OCI-LY7 (cell line): ENCODE results near the gene UFD1. TPM values are rescaled to one million over a fixed set of nuclear protein-coding genes. Genes with fewer than 3 reads are reported as not detected.

ENCODE experiments used
- BruUV-seq: library from RNA; stranded (reverse); fragments of 400-500 nt; replicated peaks from 2 replicates; lab custom pipeline; 2021; lab: Mats Ljungman, UMichigan
- CTCF ChIA-PET: fragments of 300-600 bp; sonication (Branson Sonifier 250); formaldehyde crosslinking; loops from one replicate; lab custom pipeline; 2022; ENCODE audit warnings: antibody characterized with exemption; ENCODE audit not compliant: unreplicated experiment; lab: Charles Lee
- POLR2A ChIA-PET: fragments of 300-600 bp; sonication (Branson Sonifier 250); formaldehyde crosslinking; loops from one replicate; lab custom pipeline; 2022; ENCODE audit warnings: antibody characterized with exemption; lab: Charles Lee
- DNase-seq: peaks from one replicate; pipeline ENCODE4 v3.0.0-alpha.2; 2015; ENCODE audit warnings: low spot score
- H2AFZ ChIP-seq: fragments of 200-600 bp; sonication (generic), shearing (Covaris generic); 2 replicates; pipeline ENCODE4 v1.6.1; 2014; ENCODE audit warnings: mild to moderate bottlenecking, antibody characterized with exemption, low read length, moderate library complexity
- H3K27ac ChIP-seq: fragments of 200-600 bp; sonication (generic); 2 replicates; pipeline ENCODE4 v1.5.1; 2014; ENCODE audit warnings: mixed run types, low read depth, mild to moderate bottlenecking, moderate library complexity, low read length, inconsistent platforms; ENCODE audit not compliant: poor library complexity, severe bottlenecking
- H3K36me3 ChIP-seq: fragments of 200-600 bp; sonication (generic); 2 replicates; pipeline ENCODE4 v1.6.1; 2014; ENCODE audit warnings: mild to moderate bottlenecking, antibody characterized with exemption, low read length, moderate library complexity, mixed read lengths; ENCODE audit not compliant: insufficient read depth
- H3K4me1 ChIP-seq: fragments of 200-600 bp; sonication (generic); 2 replicates; pipeline ENCODE4 v1.5.1; 2014; ENCODE audit warnings: mild to moderate bottlenecking, low read length; ENCODE audit not compliant: insufficient read depth, poor library complexity, severe bottlenecking
- H3K4me2 ChIP-seq: fragments of 200-600 bp; sonication (generic); 2 replicates; pipeline ENCODE4 v1.6.1; 2014; ENCODE audit warnings: mild to moderate bottlenecking, low read length
- H3K4me3 ChIP-seq: fragments of 200-600 bp; sonication (generic); 2 replicates; pipeline ENCODE4 v1.5.1; 2014; ENCODE audit warnings: mild to moderate bottlenecking, low read depth, low read length; ENCODE audit not compliant: poor library complexity, severe bottlenecking
- H3K79me2 ChIP-seq: fragments of 200-600 bp; sonication (generic); 2 replicates; pipeline ENCODE4 v1.6.1; 2016; ENCODE audit warnings: low read depth, mild to moderate bottlenecking, low read length, moderate library complexity, mixed read lengths; ENCODE audit not compliant: insufficient read depth
- H3K9me2 ChIP-seq: fragments of 200-600 bp; sonication (generic); 2 replicates; pipeline ENCODE4 v1.6.1; 2016; ENCODE audit warnings: mild to moderate bottlenecking, low read length, mixed read lengths; ENCODE audit not compliant: insufficient read depth
- H3K9me3 ChIP-seq: fragments of 200-600 bp; sonication (generic); 2 replicates; pipeline ENCODE4 v1.6.1; 2014; ENCODE audit warnings: mild to moderate bottlenecking, mixed run types, low read length, mixed read lengths
- H4K20me1 ChIP-seq: fragments of 200-600 bp; sonication (generic); 2 replicates; pipeline ENCODE4 v1.6.1; 2014; ENCODE audit warnings: mild to moderate bottlenecking, antibody characterized with exemption, low read length, moderate library complexity, mixed read lengths; ENCODE audit not compliant: insufficient read depth
- EZH2phosphoT487 ChIP-seq: fragments of 200-600 bp; sonication (generic); IDR thresholded peaks from 2 replicates; pipeline ENCODE4 v1.6.1; 2018; ENCODE audit warnings: low read depth, borderline replicate concordance, mild to moderate bottlenecking, mixed run types, antibody characterized with exemption, low read length, moderate library complexity, mixed read lengths
- intact Hi-C: fragments of 100-400 bp; cut with micrococcal nuclease; formaldehyde crosslinking; loops from one replicate; pipeline ENCODE4 v1.10.0; 2022; ENCODE audit not compliant: unreplicated experiment
- total RNA-seq, 2 experiments: library from RNA; depleted of rRNA in 1 of 2; stranded (reverse); fragments of >200 nt in 1 of 2; shearing (Covaris generic) in 1 of 2; gene quantifications; 2 replicates each; pipeline ENCODE4 v1.2.3, GENCODE V29; 2014 to 2022
- TF ChIP-seq, protein P1 (sequence below): fragments of 200-600 bp; sonication (generic); conservative IDR thresholded peaks from 2 replicates; pipeline ENCODE4 v1.5.1; 2014; ENCODE audit warnings: mild to moderate bottlenecking, antibody characterized with exemption, low read length, moderate library complexity, mixed read lengths

UFD1 gene
- total RNA-seq, 2 experiments from 2014 or later, result 60.1 to 70.8 TPM

DNA sequence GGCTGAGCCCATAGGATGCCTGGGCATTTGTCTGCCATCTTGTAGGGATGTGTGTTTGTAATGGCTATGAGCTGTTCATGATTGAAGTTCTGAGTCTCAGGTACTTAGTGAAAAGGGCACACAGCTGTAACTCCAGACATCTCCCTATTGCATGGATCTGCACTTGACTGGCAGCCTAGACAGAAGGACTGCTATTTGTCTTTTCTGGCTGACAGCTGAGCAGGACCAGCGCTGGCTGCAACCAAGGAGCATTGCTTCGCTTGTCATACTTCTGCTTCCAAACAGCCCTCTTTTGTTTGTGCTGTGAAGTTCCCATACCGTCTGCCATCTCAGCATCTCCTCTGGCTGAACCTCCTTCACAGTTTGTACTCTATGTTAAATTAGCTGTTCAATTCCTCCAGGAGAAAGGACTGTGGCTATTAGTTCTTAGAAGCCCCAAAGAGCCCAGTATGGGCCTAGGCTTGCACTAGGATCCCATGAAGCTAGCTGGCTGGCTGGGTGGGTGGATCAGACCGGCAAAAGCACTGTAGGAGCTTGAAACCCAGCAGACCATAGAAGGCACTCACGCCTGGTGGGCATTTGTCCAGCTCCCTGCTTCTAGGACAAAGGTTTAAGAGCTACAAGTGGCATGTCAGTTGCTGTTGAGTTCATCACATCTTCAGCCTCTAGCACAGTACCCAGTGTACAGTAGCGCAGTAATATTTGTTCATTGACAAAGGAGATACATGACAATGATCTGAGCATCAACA is 67.9 kb downstream of the UFD1 start:
- H3K36me3 ChIP-seq, result peaks cover 75% of the 10 kb centered on the region
- H4K20me1 ChIP-seq, result peaks cover 30% of the 10 kb centered on the region; the same call in 1 of the 2 replicates
- H3K9me3 ChIP-seq, result no peaks in the 10 kb centered on the region
- TF ChIP-seq EZH2phosphoT487, result no peak
- TF ChIP-seq, protein P1, sequence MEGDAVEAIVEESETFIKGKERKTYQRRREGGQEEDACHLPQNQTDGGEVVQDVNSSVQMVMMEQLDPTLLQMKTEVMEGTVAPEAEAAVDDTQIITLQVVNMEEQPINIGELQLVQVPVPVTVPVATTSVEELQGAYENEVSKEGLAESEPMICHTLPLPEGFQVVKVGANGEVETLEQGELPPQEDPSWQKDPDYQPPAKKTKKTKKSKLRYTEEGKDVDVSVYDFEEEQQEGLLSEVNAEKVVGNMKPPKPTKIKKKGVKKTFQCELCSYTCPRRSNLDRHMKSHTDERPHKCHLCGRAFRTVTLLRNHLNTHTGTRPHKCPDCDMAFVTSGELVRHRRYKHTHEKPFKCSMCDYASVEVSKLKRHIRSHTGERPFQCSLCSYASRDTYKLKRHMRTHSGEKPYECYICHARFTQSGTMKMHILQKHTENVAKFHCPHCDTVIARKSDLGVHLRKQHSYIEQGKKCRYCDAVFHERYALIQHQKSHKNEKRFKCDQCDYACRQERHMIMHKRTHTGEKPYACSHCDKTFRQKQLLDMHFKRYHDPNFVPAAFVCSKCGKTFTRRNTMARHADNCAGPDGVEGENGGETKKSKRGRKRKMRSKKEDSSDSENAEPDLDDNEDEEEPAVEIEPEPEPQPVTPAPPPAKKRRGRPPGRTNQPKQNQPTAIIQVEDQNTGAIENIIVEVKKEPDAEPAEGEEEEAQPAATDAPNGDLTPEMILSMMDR, result no peak
- intact Hi-C loops, result no loop called here
- H2AFZ ChIP-seq, result no peak overlapping the region
- ChIA-PET POLR2A (interaction anchor here (0.7 kb wide), 1 partner anchor 25 kb away, joined by 3 read pairs; no protein-coding TSS in a partner anchor), CTCF (no interaction called here)
- DNase-seq, result no peak
- no peaks in the 10 kb centered on the region for H3K9me2 ChIP-seq
- no peaks in the 10 kb centered on the region for H3K4me1 ChIP-seq
- H3K27ac ChIP-seq, result no peak overlapping the region
- H3K4me2 ChIP-seq, result no peak overlapping the region
- no TSS peak for BruUV-seq
- peaks cover 61% of the 10 kb centered on the region for H3K79me2 ChIP-seq
- no peak overlapping the region for H3K4me3 ChIP-seq

DNA sequence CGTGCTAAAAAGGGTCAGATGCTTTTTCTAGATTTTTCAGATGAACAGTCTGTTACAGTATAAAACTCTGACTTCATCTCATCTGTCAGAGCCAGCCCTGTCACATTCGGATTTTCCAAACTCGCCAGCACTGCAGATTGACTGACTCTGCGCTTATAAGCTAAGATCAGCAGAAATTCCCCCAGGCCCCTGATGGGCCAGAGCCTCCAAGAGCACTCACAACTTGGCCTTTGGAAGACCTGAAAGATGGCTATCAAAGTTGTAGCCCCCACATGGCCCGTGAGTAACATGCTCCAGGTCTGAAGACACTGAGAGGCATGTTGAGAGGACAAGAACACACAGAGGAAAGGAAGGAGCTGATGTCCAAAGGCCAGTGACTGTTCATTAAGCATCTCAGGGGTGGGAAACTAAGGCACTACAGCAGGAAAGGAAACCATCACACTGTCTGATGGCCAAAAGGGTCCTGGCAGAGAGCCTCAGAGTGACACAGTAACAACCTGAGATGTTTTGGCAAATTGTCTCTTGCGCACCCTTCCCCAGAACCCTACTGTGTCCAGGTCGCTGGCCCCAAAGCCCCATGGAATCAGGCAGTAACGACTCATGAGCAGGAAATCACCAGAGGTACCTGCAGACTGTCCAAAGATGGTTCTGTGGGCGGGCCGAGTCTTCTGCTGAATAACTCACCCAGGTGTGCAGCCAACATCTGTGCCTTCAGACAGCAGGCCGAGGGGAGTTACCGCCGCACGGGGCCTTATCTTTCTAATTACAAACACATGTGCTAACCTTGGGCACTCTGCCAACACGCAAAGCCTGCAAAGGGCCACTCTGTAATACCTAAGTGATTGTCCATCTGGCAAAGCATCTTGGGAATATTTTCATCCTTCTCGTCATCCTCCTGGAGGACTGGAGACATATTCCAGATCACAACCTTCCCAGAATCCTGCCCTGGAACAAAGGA is 71.1 kb downstream of the UFD1 start:
- BruUV-seq, result no TSS peak
- CTCF ChIA-PET, result no interaction called here
- intact Hi-C loops, result no loop called here

More for the DNA sequence above, 71.1 kb downstream of the UFD1 start:
- Histone ChIP-seq H4K20me1 (peaks cover 11% of the 10 kb centered on the region; the same call in 1 of the 2 replicates), H3K4me2 (no peak overlapping the region), H3K79me2 (peaks cover 29% of the 10 kb centered on the region), H3K4me3 (no peak overlapping the region), H3K27ac (no peak overlapping the region), H3K36me3 (peaks cover 90% of the 10 kb centered on the region), H3K4me1 (peaks cover 8% of the 10 kb centered on the region), H3K9me3 (no peaks in the 10 kb centered on the region), H3K9me2 (no peaks in the 10 kb centered on the region), H2AFZ (no peak overlapping the region)
- POLR2A ChIA-PET, result no interaction called here
- no peak for TF ChIP-seq EZH2phosphoT487
- TF ChIP-seq, protein P1, result no peak
- DNase-seq, result no peak
